GM12878 (cell line): Measurements from ENCODE around the gene MAP3K6. TPM values are rescaled to one million over a fixed set of nuclear protein-coding genes. Genes with fewer than 3 reads are reported as not detected.
A peak's percentile ranks its signal among the peaks of the same experiment; 100 is the strongest.

Experiments
- BCLAF1 ChIP-seq: fragments of 450-650 bp; IDR thresholded peaks from 2 replicates; pipeline ENCODE4 v1.6.1; 2017; ENCODE audit warnings: antibody characterized with exemption, mild to moderate bottlenecking, moderate library complexity
- EGR1 ChIP-seq, 2 experiments: IDR thresholded peaks; 1 replicate in 1 of 2; 2 replicates in 1 of 2; pipeline ENCODE4 v1.6.1; 2011 to 2012; ENCODE audit warnings: low read depth in 2 of 2, low read length in 2 of 2, borderline replicate concordance in 1 of 2, mild to moderate bottlenecking in 1 of 2, moderate library complexity in 1 of 2
- ETV6 ChIP-seq, 2 experiments: fragments of 450-650 bp in 1 of 2; IDR thresholded peaks in 1 of 2; conservative IDR thresholded peaks in 1 of 2; 2 replicates each; pipeline ENCODE4 v1.6.1; 2014; ENCODE audit warnings: antibody characterized with exemption in 1 of 2, borderline replicate concordance in 1 of 2, low read depth in 1 of 2, mild to moderate bottlenecking in 1 of 2, moderate library complexity in 1 of 2
- IKZF2 ChIP-seq, 2 experiments: fragments of 450-650 bp; IDR thresholded peaks; 2 replicates each; pipeline ENCODE4 v1.6.1; 2017; ENCODE audit warnings: mild to moderate bottlenecking in 2 of 2, moderate library complexity in 2 of 2
- IRF4 ChIP-seq: IDR thresholded peaks from 2 replicates; pipeline ENCODE4 v1.6.1; 2011; ENCODE audit warnings: low read depth, low read length
- JUNB ChIP-seq: IDR thresholded peaks from 2 replicates; pipeline ENCODE4 v1.6.1; 2016; ENCODE audit warnings: antibody characterized with exemption, mild to moderate bottlenecking
- MTA3 ChIP-seq: IDR thresholded peaks from 2 replicates; pipeline ENCODE4 v1.6.1; 2012; ENCODE audit warnings: low read length, inconsistent platforms, borderline replicate concordance
- MYB ChIP-seq: fragments of 150-350 bp; IDR thresholded peaks from 2 replicates; pipeline ENCODE4 v1.6.1; 2014; ENCODE audit warnings: mild to moderate bottlenecking, low read depth, low read length, borderline replicate concordance
- MYC ChIP-seq: IDR thresholded peaks from 2 replicates; pipeline ENCODE4 v1.6.1; 2011; ENCODE audit warnings: mild to moderate bottlenecking, low read length, moderate library complexity, inconsistent platforms; ENCODE audit not compliant: insufficient read depth, insufficient replicate concordance, insufficient read length, severe bottlenecking
- NR2F1 ChIP-seq: fragments of 450-650 bp; conservative IDR thresholded peaks from 2 replicates; pipeline ENCODE4 v1.6.1; 2017; ENCODE audit warnings: mild to moderate bottlenecking
- RCOR1 ChIP-seq: conservative IDR thresholded peaks from 2 replicates; pipeline ENCODE4 v1.6.1; 2012; ENCODE audit warnings: low read depth, low read length, improper control_type of control experiment
- RUNX3 ChIP-seq: IDR thresholded peaks from 2 replicates; pipeline ENCODE4 v1.6.1; 2012; ENCODE audit warnings: low read length, inconsistent platforms
- SMARCA5 ChIP-seq: fragments of 450-650 bp; IDR thresholded peaks from 2 replicates; pipeline ENCODE4 v1.6.1; 2017; ENCODE audit warnings: mild to moderate bottlenecking
- polyA plus RNA-seq, 11 experiments: library from polyadenylated mRNA; depleted of rRNA in 4 of 11; unstranded in 6 of 11; stranded (reverse) in 5 of 11; fragments of >200 nt; fragmentation: Nextera tagmentation in 4 of 11; fragmentation: Illumina TruSeq in 1 of 11; extraction: Ambion mirVana in 4 of 11; extraction: Trizol in 1 of 11; gene quantifications; 1 replicate in 1 of 11; 2 replicates in 10 of 11; pipeline versions ENCODE4 v1.2.1 to v1.2.3, GENCODE V29; 2011 to 2016; ENCODE audit warnings: inconsistent platforms in 2 of 11, missing spikeins in 2 of 11, low read depth in 1 of 11
- total RNA-seq, 4 experiments: library from RNA; depleted of rRNA in 3 of 4; stranded (reverse); fragments of >200 nt in 3 of 4; fragmentation: Illumina TruSeq in 1 of 4; extraction: Trizol in 1 of 4; gene quantifications; 2 replicates each; pipeline versions ENCODE4 v1.2.1 to v1.2.3, GENCODE V29; 2013 to 2021
- TF ChIP-seq, protein P1 (sequence below): fragments of 450-650 bp; IDR thresholded peaks from 2 replicates; pipeline ENCODE4 v1.6.1; 2016; ENCODE audit warnings: mild to moderate bottlenecking, moderate library complexity, borderline replicate concordance
- TF ChIP-seq, protein P2 (sequence below): fragments of 450-650 bp; IDR thresholded peaks from 2 replicates; pipeline ENCODE4 v1.6.1; 2017; ENCODE audit warnings: borderline replicate concordance

MAP3K6 gene
- total and polyA plus RNA-seq, 10 of the 15 experiments (the other 5 are each of a cell fraction or from before 2014, with no cell fraction given): 0.15 to 3.4 (median 1.2) TPM; not detected in 1

DNA sequence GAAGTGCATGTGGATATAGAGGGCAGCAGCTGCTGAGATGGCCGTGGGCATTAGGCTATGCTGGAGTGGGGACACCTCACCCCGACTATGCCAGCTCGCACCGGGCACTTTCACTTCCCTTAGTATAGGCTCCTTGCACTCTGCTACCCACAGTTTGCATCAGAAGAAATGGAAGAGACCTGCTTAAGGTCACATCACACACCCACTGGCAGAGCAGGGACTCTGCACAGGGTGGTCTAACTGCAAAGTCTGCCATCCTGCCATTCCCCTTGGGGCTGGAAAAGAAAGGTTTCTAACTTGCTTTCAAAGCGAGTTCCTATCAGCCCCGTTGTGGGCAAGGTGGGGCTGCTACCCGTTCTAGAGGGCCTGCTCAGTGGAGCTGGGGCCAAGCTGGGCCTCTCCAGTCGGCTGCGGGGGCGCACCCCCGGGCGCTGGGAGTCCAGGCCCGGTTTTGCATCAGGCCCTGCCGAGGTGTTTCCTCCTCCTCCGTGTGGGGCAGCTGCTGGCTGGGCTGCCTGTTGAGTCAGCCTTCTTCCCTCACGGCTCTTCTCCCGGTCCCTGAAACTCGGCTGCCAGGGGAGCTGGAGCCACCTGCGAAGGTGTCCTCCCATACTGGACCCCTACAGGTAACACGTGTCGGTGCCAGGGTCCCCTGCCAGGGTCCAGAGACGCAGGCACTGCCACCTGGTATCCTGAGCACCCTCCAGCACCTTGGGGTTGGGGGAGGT, 25.1 kb downstream of the MAP3K6 start, which contains the start of gene SYTL1 (continued):
- TF ChIP-seq RCOR1 (no peak), SMARCA5 (no peak), JUNB (no peak; the same call in 1 of the 2 replicates), BCLAF1 (no peak), RUNX3 (peak; percentile 59; the same call in 1 of the 2 replicates), ETV6 (conservative IDR thresholded peaks at IDR 0.05 in 1 of 2, IDR thresholded peaks at IDR 0.05 in 1 of 2; ENCODE audit: borderline replicate concordance in 1 of 2, low read depth in 1 of 2) (0 out of 4 replicates have a peak, but pooled peaks of 1 of the 2 experiments have one; percentile 10), IKZF2 (IDR thresholded peaks at IDR 0.05) (peak; percentile 33 to 44; a peak in 1 of 4 replicates), NR2F1 (peak; percentile 46; the same call in 1 of the 2 replicates), MTA3 (peak; percentile 52; the same call in 1 of the 2 replicates), IRF4 (0 out of 2 replicates have a peak, but pooled peaks have one; percentile 8), MYC (no peak), EGR1 (IDR thresholded peaks at IDR 0.05; ENCODE audit: borderline replicate concordance in 1 of 2, low read depth in 2 of 2, low read length in 2 of 2) (peak in 1 of 2 experiments; percentile 99; a peak in 2 of 3 replicates), MYB (0 out of 2 replicates have a peak, but pooled peaks have one; percentile 18)
- TF ChIP-seq, protein P1, sequence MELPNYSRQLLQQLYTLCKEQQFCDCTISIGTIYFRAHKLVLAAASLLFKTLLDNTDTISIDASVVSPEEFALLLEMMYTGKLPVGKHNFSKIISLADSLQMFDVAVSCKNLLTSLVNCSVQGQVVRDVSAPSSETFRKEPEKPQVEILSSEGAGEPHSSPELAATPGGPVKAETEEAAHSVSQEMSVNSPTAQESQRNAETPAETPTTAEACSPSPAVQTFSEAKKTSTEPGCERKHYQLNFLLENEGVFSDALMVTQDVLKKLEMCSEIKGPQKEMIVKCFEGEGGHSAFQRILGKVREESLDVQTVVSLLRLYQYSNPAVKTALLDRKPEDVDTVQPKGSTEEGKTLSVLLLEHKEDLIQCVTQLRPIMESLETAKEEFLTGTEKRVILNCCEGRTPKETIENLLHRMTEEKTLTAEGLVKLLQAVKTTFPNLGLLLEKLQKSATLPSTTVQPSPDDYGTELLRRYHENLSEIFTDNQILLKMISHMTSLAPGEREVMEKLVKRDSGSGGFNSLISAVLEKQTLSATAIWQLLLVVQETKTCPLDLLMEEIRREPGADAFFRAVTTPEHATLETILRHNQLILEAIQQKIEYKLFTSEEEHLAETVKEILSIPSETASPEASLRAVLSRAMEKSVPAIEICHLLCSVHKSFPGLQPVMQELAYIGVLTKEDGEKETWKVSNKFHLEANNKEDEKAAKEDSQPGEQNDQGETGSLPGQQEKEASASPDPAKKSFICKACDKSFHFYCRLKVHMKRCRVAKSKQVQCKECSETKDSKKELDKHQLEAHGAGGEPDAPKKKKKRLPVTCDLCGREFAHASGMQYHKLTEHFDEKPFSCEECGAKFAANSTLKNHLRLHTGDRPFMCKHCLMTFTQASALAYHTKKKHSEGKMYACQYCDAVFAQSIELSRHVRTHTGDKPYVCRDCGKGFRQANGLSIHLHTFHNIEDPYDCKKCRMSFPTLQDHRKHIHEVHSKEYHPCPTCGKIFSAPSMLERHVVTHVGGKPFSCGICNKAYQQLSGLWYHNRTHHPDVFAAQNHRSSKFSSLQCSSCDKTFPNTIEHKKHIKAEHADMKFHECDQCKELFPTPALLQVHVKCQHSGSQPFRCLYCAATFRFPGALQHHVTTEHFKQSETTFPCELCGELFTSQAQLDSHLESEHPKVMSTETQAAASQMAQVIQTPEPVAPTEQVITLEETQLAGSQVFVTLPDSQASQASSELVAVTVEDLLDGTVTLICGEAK: peak; percentile 22; the same call in 1 of the 2 replicates
- TF ChIP-seq, protein P2, sequence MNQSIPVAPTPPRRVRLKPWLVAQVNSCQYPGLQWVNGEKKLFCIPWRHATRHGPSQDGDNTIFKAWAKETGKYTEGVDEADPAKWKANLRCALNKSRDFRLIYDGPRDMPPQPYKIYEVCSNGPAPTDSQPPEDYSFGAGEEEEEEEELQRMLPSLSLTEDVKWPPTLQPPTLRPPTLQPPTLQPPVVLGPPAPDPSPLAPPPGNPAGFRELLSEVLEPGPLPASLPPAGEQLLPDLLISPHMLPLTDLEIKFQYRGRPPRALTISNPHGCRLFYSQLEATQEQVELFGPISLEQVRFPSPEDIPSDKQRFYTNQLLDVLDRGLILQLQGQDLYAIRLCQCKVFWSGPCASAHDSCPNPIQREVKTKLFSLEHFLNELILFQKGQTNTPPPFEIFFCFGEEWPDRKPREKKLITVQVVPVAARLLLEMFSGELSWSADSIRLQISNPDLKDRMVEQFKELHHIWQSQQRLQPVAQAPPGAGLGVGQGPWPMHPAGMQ: no peak
